ENCODE measurements around the gene TXNDC17.

Gene TXNDC17

DNA sequence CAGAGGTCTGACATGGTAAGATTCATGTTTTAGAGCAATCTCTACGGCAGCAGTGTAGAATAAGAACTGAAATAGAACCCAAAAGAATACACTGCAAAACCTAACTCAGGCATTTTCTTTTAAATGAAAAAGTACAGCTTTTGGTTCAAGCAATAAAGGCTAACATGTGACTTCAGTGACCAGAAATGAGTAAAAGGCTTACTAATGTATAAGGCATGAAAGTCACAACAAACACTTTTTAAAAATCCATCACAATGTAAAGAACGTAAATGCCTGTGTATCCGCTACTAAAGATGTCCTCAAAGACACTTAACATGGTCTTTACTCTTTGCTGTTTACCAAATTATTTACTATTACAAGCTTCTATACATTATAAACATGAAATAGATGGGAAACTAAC is 16.9 kb upstream of the TXNDC17 start:
- TF ChIP-seq ZNF274 (IDR thresholded peaks at IDR 0.05; ENCODE audit: low read depth, low read length), result no peak
- H3K4me3 ChIP-seq (ENCODE audit: low read length), result no peak overlapping the region

DNA sequence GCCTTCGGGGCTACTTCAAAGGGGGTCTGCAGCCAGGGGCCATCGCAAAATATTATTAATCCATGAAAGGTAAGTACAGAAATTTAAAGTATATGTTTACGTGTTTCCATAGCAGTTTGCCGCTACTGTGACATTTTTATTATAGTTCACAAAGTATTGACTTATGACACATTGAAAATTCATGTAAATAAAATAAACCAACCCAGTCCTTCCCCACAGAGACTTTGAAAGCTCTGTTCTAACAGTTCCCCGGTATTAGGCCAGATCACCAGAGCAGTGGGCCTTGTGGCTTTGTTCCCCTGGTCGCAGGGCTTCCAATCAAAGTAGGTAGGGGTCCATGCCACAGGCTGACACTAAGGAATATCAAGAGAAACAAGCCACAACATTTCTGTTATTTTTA is 14.2 kb upstream of the TXNDC17 start:
- H3K4me3 ChIP-seq (ENCODE audit: low read length), result no peak overlapping the region
- no peak for TF ChIP-seq ZNF274 (IDR thresholded peaks at IDR 0.05; ENCODE audit: low read depth, low read length)

DNA sequence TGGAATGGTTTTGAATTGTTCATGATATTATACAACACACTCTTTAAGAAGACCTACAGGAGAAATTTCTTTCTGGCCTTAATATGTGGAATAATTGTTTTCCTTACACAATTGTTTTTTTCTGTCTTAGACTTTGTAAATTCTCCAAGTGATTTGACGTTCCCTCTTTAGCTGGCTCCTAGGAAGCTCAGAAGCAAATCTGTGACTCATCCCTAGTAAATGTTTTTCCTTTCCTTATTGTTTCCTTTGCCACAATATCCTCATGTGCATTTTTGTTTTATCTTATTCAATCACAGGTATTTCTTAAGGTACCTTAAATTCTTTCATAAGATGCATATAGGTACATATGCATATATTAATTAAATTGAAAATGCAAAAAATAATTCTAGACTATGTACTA is 13.8 kb upstream of the TXNDC17 start:
- no peak for TF ChIP-seq ZNF274 (IDR thresholded peaks at IDR 0.05; ENCODE audit: low read depth, low read length)

DNA sequence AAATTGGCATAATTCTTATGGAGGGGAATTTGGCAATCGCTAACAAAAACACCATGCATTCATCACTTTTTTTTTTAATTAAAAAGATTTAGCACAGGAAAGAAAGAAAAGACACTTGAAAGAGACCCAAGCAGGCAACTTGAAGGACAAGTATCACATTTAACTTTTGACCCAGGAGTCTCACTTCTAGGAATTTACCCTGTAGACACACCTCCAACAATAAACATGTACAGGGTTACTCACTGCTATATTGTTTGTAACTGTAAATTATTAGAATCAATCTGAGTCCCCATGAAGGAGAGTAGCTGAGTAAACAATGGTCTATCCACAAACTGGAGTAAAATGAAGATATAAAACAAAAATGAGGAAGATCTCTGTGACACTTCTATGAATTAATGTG is 10.5 kb upstream of the TXNDC17 start:
- no peak for TF ChIP-seq ZNF274 (IDR thresholded peaks at IDR 0.05; ENCODE audit: low read depth, low read length)
- H3K4me3 ChIP-seq (ENCODE audit: low read length), result no peak overlapping the region

More for the DNA sequence above, 13.8 kb upstream of the TXNDC17 start:
- H3K4me3 ChIP-seq (ENCODE audit: low read length), result no peak overlapping the region

DNA sequence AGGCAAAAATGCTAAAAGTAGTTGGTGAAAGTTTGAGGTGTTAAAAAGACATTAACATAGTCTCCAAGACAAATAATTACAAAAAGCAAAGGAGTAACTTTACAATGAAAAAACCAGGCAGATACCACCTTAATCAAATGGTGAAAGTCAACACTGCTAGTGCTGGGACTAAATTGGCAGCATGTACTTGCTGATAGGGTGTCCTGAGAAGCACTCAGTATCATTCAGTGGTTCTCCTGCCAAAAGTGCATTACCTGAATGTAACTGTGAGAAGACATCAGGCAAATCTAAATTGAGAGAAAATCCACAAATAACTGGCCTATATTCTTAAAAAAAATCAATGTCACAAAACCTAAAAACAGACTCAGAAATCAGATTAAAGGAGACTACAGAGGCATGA is 8.3 kb upstream of the TXNDC17 start:
- no peak overlapping the region for H3K4me3 ChIP-seq (ENCODE audit: low read length)
- no peak for TF ChIP-seq ZNF274 (IDR thresholded peaks at IDR 0.05; ENCODE audit: low read depth, low read length)

DNA sequence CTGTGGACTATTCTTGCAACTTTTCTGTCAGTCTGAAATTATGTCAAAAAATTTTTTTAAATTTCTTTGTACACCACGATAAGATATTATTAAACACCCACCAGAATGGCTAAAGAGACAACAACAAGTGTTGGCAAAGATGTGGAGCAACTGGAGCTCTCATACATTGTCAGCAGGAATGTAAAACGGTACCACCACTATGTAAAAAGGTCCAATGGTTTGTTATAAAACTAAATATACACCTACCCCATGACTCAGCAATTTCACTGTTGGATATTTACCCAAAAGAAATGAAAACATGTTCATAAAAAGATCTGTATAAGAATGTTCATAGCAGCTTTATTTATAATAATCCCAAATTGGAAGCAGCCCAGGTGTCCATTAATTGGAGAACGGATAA is 7.6 kb upstream of the TXNDC17 start:
- no peak for TF ChIP-seq ZNF274 (IDR thresholded peaks at IDR 0.05; ENCODE audit: low read depth, low read length)
- no peak overlapping the region for H3K4me3 ChIP-seq (ENCODE audit: low read length)

DNA sequence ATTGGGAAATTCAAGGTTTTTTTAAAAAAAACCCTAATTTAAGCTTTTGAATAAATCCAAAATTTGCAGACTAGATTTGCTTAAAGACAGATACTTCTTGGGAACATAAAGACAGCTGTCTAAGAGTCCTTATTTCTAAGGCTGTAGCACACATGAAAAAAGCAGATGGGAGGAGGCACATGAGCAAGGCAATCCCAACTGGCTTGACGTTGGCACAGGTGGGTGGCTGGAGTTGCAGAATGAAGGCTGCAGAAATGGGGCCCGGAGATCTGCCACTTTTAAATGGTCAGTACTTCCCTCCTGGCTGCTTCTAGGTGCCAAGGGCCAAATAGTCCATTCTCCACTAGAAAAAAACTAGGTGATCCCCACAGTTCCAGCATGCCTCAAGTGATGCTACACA is 4.8 kb upstream of the TXNDC17 start:
- no peak overlapping the region for H3K4me3 ChIP-seq (ENCODE audit: low read length)
- no peak for TF ChIP-seq ZNF274 (IDR thresholded peaks at IDR 0.05; ENCODE audit: low read depth, low read length)

DNA sequence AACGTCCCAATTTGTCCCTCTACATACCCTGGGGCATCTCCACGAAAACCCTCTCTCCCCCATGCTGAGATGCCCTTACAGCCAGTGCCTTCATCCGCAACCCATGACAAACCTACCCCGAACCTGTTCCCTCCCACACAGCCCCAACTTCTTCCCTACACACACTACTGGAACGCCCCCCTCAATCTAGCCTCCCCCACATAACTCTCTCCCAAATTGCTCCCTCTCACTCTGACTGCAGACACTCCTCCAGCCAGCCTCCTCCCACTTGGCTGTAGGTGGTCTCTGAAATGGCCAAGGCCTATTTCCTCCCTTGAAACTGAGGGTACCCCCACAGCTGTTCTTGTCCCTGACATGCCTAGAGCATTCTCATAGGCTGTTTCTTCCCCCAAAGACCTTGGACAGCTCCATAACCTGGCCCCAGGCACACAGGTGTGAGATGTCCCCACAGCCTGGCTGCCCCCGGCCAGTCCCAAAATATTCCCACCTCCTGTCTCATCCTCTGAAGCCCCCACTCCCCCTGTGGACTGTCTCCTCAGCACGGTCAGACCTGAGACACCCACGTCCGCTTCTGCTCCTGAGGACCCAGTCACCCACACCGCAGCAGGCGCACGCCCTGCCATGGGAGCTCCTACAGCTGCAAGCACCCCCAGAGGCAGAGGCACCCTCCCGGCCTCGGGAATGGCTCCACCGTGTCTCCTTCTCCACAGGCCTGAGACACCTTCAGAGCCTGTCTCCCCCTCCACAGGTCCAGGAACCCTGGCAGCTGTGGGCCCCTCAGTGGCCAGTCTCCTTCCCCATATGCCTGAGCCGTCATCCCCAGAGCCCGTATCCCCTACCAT is 4.0 kb upstream of the TXNDC17 start:
- no peak overlapping the region for H3K4me3 ChIP-seq (ENCODE audit: low read length)
- no peak for TF ChIP-seq ZNF274 (IDR thresholded peaks at IDR 0.05; ENCODE audit: low read depth, low read length)

DNA sequence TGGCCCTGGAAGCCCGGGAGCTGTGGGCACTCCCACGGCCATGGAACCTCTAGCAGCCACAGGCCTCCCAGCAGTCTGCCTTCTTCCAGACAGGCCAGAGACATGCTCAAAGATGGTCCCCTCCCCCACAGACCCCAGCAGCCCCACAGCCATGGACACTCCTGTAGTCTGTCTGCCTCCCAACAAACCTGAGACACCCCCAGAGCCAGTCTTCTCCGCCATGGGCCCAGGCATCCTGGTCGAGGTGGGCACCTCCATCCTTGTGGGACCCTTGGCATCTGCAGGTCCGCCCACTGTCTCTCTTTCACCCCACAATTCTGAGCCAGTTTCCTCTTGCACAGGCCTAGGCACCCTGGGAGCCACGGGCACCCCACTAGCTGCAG is 3.4 kb upstream of the TXNDC17 start:
- no peak overlapping the region for H3K4me3 ChIP-seq (ENCODE audit: low read length)
- TF ChIP-seq ZNF274 (IDR thresholded peaks at IDR 0.05; ENCODE audit: low read depth, low read length), result no peak

DNA sequence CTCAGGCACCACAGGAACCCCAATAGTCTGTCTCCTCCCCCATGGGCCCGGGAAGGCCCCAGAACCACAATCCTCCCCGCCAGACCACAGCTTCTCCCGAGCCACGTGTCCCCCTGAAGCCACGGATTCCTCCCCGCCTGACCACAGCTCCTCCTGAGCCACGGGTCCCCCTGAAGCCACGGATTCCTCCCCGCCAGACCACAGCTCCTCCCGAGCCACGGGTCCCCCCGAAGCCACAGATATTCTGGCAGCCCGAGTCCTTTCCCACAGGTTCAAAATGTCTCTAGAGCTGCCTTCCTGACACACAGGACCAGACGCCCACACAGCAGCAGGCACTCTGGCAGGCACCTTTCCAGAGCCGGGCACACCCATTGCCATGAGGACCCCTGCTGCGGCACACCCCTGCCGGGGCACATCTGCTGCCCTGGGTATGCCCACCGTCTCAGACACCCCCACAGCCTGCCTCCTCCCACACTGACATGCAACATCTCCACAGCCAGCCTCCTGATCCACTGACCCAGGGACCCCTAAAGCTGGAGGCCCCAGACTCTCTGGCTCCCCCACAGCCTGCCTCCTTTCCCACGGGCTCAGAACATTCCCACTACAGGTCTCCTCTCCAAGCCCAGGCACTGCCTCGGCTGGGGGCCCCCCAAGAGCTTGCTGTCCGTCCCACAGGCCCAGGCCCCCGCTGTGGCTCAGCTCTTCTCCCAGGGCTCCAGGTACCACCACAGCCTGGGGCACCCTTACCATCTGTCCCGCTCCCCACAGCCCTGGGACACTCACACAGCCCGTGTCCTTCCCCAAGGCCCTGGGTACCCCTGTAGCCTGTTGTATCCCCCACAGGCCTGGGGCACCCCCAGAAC is 2.6 kb upstream of the TXNDC17 start:
- H3K4me3 ChIP-seq (ENCODE audit: low read length), result no peak overlapping the region
- no peak for TF ChIP-seq ZNF274 (IDR thresholded peaks at IDR 0.05; ENCODE audit: low read depth, low read length)

DNA sequence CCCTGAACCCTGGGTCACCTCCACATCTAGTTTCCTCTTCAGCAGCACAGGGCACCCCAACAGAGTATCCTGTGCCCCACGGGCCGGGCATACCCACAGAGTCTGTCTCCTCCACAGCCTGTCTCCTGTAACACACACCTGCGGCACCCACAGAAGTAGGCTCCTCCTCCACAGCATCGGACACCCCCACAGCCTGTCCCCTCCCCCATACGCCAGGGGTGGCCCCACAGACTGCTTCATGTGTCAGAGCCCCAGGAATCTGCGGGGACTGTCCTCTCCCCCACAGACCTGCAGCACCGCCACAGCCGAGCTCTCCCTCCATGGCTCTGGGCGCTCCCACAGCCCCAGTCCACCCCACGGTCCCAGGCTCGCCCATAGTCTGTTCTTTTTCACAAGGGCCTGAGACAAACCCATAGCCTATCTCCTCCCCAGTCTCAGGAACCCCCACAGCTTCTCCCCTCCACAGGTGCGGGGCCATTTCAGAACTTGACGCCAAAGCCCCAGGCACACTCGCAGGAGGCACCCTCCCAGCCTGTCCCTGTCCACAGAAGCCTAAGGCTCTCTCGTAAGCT is 1.8 kb upstream of the TXNDC17 start:
- H3K4me3 ChIP-seq (ENCODE audit: low read length), result peak overlapping the region; percentile 90
- TF ChIP-seq ZNF274 (IDR thresholded peaks at IDR 0.05; ENCODE audit: low read depth, low read length), result no peak

DNA sequence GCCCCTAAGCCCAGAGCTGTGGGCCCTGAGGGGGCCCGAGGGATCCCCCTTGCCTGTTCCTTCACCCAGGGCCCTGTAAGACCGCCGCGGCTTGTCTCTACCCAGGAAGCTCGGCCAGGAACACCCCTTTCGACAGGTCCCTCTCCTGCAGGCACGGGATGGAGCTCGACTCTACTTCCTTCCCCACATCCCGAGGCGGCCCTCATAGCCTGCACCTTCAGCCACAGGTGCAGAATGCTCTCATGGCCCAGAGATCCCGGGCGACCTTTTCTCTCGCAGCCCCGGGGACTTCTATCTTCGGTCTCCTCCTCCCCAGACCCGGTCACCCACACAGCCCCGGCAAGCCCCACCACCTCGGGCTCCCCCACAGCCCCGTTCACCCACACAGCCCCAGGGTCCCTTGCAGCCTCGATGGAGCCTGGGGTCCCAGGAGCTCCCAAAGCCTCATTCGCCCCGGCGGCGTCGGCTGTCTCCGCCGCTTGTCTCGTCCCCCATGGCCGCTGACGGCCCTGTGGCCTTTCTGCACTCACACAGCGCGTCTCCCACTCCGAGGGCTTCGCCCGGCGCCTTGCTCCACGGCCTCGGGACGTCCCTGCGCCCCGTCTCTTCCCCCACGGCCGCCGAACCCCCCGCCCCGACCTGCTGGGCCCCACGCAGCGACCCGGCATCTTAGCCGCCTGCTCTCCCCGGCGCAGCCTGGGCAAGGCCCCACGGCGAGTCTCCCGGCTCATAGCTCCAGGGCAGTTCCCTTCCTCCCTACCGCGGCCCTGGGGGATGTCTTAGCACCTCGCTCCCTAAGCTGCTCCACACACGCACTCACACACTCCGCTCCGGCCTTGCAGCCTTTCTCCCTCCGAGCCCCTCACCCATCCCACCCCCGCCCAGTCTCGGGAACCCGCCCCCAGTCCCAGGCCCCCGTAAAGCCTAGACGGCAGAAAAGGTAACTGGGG is 999 bp upstream of the TXNDC17 start:
- peak overlapping the region; percentile 90 for H3K4me3 ChIP-seq (ENCODE audit: low read length)
- no peak for TF ChIP-seq ZNF274 (IDR thresholded peaks at IDR 0.05; ENCODE audit: low read depth, low read length)

DNA sequence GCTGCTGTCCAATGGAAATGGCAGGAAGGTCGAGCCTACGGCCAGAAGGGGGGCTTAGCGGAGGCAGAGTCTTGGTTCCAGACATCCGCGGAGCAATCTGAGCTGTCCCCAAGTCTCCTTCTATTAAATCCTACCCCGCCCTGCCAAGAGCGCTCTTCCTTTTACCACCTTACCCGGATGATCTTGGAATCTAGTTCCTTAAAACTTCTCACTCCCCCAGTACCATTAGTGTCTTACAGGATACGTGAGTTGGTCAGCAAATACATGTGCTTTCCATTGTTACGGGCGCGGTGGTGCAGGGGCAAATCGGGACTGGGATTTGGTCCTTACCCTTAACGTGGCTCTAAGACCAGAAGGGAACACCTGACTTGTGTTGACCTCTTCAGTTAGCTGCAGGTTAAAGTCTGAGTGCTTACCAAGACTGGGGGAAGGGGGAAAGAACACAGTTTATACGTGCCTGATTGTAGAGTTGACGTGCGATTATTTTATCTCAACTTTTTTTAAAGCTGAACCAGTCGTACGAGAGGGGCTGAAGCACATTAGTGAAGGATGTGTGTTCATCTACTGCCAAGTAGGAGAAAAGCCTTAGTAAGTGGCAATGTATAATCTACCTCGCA is 495 bp downstream of the TXNDC17 start:
- peak overlapping the region; percentile 90 for H3K4me3 ChIP-seq (ENCODE audit: low read length)
- no peak for TF ChIP-seq ZNF274 (IDR thresholded peaks at IDR 0.05; ENCODE audit: low read depth, low read length)

Data from GM08714 (cell line).